ENCODE measurements around the gene HGS. TPM values are rescaled to one million over a fixed set of nuclear protein-coding genes. Genes with fewer than 3 reads are reported as not detected.

Gene HGS
- total and polyA plus RNA-seq, 2 of the 8 experiments (the other 6 are each of a cell fraction or from before 2014, with no cell fraction given): 80.8 to 99.7 TPM

DNA sequence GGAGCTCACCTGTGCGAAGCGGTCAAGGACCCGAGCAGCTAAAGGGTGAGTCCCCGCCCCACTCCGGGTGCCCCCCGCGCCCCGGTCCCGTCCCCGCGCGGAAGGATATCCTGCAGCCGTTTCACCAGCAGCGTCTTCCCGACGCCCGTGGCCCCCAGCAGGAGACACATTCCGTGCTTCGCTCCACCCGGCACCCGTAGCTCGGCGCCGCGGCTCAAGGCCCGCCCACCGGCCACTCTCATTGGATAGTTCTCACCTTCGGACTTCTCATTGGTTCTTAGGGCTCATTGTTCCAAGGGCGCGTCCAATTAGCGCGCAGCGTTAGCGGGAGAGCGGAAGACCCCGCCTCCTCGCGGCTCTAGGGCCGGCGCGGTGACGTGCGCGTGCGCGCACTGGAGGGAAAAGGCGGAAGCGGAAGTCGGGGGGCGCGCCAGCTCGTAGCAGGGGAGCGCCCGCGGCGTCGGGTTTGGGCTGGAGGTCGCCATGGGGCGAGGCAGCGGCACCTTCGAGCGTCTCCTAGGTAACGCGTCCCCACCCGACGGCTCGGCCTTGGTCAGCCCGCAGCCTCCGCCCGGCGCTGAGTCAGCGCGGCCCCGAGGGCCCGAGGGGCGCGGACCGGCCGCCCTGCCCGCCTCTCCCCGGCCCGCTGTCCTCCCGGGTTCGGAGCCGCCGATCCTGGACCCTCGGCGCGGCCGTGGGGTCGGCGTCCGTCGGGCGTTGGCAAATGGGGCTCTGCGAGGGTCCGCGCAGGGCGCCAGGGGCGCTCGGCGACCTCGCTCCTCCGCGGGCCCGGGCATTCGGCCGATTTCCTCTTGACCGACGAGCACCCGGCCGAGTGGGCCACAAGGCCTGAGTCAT is at the start of gene HGS, which contains the start of gene ARL16 (continued):
- TF ChIP-seq RBBP5 (IDR thresholded peaks at IDR 0.05; ENCODE audit: borderline replicate concordance, low read depth, low read length) (peak; percentile 66), JUN (IDR thresholded peaks at IDR 0.05; ENCODE audit: low read depth, low read length) (no peak), KDM5A (IDR thresholded peaks at IDR 0.05; ENCODE audit: low read length) (0 out of 2 replicates have a peak, but pooled peaks have one; percentile 40), CREB1 (IDR thresholded peaks at IDR 0.05) (peak; percentile 80), ASH2L (IDR thresholded peaks at IDR 0.05; ENCODE audit: low read length) (peak; percentile 38), NRF1 (IDR thresholded peaks at IDR 0.05; ENCODE audit: low read depth, low read length) (peak; percentile 72), SP2 (IDR thresholded peaks at IDR 0.05; ENCODE audit: low read length) (peak; percentile 83), PHF8 (conservative IDR thresholded peaks at IDR 0.05; ENCODE audit: low read depth, low read length) (peak; percentile 58), CHD2 (IDR thresholded peaks at IDR 0.05; ENCODE audit: low read length) (peak; percentile 88), SP4 (IDR thresholded peaks at IDR 0.05; ENCODE audit: low read length) (0 out of 2 replicates have a peak, but pooled peaks have one; percentile 43), EZH2 (IDR thresholded peaks at IDR 0.05; ENCODE audit: low read depth, low read length, severe bottlenecking) (no peak), TEAD4 (IDR thresholded peaks at IDR 0.05; ENCODE audit: low read depth, low read length) (peak; percentile 93), GABPA (IDR thresholded peaks at IDR 0.05; ENCODE audit: borderline replicate concordance, insufficient read depth, low read length) (peak; percentile 89), SP1 (IDR thresholded peaks at IDR 0.05; ENCODE audit: low read depth, low read length) (peak; percentile 97), HDAC2 (IDR thresholded peaks at IDR 0.05; ENCODE audit: borderline replicate concordance in 1 of 2, low read depth in 2 of 2, low read length in 2 of 2) (no peak; a peak in 1 of 4 replicates), TAF1 (IDR thresholded peaks at IDR 0.05; ENCODE audit: low read depth, low read length) (peak; percentile 51; the same call in 1 of the 2 replicates), SIN3A (conservative IDR thresholded peaks at IDR 0.05 in 1 of 2, IDR thresholded peaks at IDR 0.05 in 1 of 2; ENCODE audit: low read depth in 1 of 2, low read length in 2 of 2) (peak in 1 of 2 experiments; percentile 93; a peak in 3 of 4 replicates), KDM4A (IDR thresholded peaks at IDR 0.05; ENCODE audit: low read depth, low read length, severe bottlenecking) (peak; percentile 71)
- TF ChIP-seq, protein P1, sequence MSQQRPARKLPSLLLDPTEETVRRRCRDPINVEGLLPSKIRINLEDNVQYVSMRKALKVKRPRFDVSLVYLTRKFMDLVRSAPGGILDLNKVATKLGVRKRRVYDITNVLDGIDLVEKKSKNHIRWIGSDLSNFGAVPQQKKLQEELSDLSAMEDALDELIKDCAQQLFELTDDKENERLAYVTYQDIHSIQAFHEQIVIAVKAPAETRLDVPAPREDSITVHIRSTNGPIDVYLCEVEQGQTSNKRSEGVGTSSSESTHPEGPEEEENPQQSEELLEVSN (IDR thresholded peaks at IDR 0.05): no peak; the same call in 1 of the 2 replicates
- TF ChIP-seq, protein P2, sequence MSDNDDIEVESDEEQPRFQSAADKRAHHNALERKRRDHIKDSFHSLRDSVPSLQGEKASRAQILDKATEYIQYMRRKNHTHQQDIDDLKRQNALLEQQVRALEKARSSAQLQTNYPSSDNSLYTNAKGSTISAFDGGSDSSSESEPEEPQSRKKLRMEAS (IDR thresholded peaks at IDR 0.05): peak; percentile 26; the same call in 1 of the 2 replicates

All from H1 (cell line).